Muscle of back (tissue), 11 donors: ENCODE data around the gene EXOC4. TPM values are rescaled to one million over a fixed set of nuclear protein-coding genes. Genes with fewer than 3 reads are reported as not detected.

Source experiments
- DNase-seq, 3 donors: peaks; one replicate each; pipeline versions ENCODE4 v3.0.0 to v3.0.0-alpha.2; 2013
- polyA plus RNA-seq, 10 donors: library from polyadenylated mRNA; unstranded; fragments of 120-200 nt; gene quantifications; one replicate each; pipeline ENCODE4 v1.2.1, GENCODE V29; 2013; ENCODE audit not compliant: insufficient read length in 10 of 10

The EXOC4 gene
- polyA plus RNA-seq, 10 donors, result 42.2 to 74.5 (median 57.6) TPM

- DNase-seq, result no peak
Observed at GRCh38 chr7:134105841-134106240, 853.0 kb downstream of the EXOC4 start.

- DNase-seq, result no peak
Observed at GRCh38 chr7:134108802-134109201, 855.9 kb downstream of the EXOC4 start.

GRCh38 chr7:134113655-134114054 lies 860.8 kb downstream of the EXOC4 start:
- no peak for DNase-seq

DNA sequence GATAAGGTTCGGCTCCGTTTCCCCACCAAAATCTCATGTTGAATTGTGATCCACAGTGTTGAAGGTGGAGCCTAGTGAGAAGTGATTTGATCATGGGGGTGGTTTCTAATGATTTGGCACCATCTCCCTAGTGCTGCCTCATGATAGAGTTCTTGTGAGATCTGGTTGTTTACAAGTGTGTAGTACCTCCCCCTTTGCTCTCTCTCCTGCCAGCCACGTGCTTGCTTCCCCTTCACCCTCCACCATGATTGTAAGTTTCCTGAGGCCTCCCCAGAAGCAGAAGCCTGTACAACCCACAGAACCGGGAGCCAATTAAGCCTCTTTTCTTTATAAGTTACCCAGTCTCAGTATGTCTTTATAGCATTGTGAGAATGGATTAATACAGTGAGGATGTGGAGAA lies 862.1 kb downstream of the EXOC4 start:
- DNase-seq, result no peak

Other genes with a start within 250 kb of the EXOC4 start
- gene CHCHD3, start 171.0 kb upstream of the EXOC4 start, polyA plus RNA-seq, result 10 to 100 TPM; 59.2 to 86.9 (median 74.4) TPM